B cell (primary cell): ENCODE data around the gene EHHADH.

ENCODE experiments used
- EZH2 ChIP-seq: IDR thresholded peaks from 2 replicates; pipeline ENCODE4 v1.6.1; 2012; ENCODE audit warnings: borderline replicate concordance, low read depth, mild to moderate bottlenecking, moderate library complexity, low read length; ENCODE audit not compliant: insufficient read depth, poor library complexity, severe bottlenecking
- TF ChIP-seq, protein P1 (sequence below): fragments of 200-600 bp; IDR thresholded peaks from one replicate; pipeline ENCODE4 v1.8.0; 2022; ENCODE audit warnings: antibody characterized with exemption, mild to moderate bottlenecking

DNA sequence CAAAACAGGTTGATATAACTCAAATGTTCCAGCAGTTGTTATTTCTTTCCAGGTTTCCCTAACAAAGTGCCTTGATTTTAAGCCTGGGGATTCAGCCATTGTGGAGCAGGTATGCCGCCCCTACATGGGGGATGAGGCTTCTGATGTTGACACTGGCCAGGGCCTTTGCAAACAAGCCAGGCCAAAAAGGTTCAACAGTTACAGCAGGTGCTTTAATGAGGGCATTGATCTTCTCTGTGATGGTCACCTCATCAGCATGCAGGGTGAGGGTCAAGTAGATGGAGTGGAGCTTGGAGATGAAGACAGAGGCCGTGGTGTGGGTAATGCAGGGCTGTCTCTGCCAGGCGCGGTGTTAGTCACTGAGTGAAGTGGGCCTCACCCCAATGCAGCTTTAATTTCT lies 22.6 kb upstream of the EHHADH start:
- TF ChIP-seq, protein P1, sequence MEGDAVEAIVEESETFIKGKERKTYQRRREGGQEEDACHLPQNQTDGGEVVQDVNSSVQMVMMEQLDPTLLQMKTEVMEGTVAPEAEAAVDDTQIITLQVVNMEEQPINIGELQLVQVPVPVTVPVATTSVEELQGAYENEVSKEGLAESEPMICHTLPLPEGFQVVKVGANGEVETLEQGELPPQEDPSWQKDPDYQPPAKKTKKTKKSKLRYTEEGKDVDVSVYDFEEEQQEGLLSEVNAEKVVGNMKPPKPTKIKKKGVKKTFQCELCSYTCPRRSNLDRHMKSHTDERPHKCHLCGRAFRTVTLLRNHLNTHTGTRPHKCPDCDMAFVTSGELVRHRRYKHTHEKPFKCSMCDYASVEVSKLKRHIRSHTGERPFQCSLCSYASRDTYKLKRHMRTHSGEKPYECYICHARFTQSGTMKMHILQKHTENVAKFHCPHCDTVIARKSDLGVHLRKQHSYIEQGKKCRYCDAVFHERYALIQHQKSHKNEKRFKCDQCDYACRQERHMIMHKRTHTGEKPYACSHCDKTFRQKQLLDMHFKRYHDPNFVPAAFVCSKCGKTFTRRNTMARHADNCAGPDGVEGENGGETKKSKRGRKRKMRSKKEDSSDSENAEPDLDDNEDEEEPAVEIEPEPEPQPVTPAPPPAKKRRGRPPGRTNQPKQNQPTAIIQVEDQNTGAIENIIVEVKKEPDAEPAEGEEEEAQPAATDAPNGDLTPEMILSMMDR: no peak
- TF ChIP-seq EZH2: no peak
